RWPE1 (cell line): ENCODE measurements around the gene EDC3.
"Not testable (repeated sequence)": the region's sequence is repeated elsewhere in the genome, so short reads cannot be mapped to it uniquely, and the experiment has no call there.

Source experiments
- CTCF ChIA-PET: fragments of 350-600 bp; sonication (Branson Sonifier 250); formaldehyde crosslinking; extraction: SDS; loops from one replicate; lab custom pipeline; 2021; lab: Yijun Ruan, JAX
- POLR2A ChIA-PET: fragments of 400-600 bp; formaldehyde crosslinking; extraction: SDS; loops from one replicate; lab custom pipeline; 2020; ENCODE audit warnings: antibody characterized with exemption; ENCODE audit not compliant: low non-redundant PET; lab: Yijun Ruan, JAX
- DNase-seq: peaks from one replicate; pipeline ENCODE4 v3.0.0; 2012; ENCODE audit warnings: low spot score
- H3K27ac ChIP-seq: fragments of 450-650 bp; 2 replicates; pipeline ENCODE4 v1.5.1; 2017
- TF ChIP-seq, protein P1 (sequence below): fragments of 450-650 bp; conservative IDR thresholded peaks from 2 replicates; pipeline ENCODE4 v1.5.1; 2017; ENCODE audit warnings: low read depth, mild to moderate bottlenecking

The EDC3 gene

DNA sequence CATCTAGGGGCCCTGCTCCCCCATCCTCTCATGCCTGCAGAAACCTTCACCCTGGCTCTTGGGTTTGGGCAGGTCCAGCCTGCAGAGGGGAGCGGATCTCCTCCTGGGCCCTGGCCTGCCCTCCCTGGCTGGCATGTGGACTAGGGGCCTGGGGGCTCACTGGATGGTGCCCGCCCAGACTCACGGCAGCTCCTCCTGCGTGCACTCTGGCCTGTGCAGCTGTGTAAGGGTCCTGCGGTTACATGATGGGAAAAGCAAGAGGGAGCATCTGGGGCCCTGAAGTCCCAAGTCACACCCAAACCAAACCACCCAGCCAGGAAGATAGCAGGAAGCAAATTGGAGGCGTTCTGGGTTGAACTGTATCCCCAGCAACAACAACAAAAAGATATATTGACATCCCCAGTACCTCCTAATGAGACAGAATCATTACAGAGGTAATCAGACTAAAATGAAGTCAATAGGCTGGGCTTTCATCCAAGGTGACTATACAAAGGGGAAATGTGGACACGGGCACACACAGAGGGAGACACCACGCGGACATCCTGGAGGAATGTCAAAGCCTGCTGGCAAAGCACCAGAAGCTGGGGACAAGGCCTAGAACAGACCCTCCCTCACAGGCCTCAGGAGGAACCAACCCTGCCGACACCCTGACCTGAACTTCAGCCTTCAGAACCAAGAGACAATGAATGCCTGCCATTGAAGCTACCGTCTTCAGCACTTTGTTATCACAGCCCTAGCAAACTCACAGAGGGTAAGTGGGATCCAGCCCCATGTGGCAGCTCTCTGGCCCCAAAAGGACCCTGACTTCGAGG lies 90.6 kb downstream of the EDC3 start:
- no peak overlapping the region; the same call in 1 of the 2 replicates for H3K27ac ChIP-seq
- TF ChIP-seq, protein P1, sequence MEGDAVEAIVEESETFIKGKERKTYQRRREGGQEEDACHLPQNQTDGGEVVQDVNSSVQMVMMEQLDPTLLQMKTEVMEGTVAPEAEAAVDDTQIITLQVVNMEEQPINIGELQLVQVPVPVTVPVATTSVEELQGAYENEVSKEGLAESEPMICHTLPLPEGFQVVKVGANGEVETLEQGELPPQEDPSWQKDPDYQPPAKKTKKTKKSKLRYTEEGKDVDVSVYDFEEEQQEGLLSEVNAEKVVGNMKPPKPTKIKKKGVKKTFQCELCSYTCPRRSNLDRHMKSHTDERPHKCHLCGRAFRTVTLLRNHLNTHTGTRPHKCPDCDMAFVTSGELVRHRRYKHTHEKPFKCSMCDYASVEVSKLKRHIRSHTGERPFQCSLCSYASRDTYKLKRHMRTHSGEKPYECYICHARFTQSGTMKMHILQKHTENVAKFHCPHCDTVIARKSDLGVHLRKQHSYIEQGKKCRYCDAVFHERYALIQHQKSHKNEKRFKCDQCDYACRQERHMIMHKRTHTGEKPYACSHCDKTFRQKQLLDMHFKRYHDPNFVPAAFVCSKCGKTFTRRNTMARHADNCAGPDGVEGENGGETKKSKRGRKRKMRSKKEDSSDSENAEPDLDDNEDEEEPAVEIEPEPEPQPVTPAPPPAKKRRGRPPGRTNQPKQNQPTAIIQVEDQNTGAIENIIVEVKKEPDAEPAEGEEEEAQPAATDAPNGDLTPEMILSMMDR, result no peak
- no peak for DNase-seq
- ChIA-PET POLR2A (no interaction called here), CTCF (no interaction called here)

DNA sequence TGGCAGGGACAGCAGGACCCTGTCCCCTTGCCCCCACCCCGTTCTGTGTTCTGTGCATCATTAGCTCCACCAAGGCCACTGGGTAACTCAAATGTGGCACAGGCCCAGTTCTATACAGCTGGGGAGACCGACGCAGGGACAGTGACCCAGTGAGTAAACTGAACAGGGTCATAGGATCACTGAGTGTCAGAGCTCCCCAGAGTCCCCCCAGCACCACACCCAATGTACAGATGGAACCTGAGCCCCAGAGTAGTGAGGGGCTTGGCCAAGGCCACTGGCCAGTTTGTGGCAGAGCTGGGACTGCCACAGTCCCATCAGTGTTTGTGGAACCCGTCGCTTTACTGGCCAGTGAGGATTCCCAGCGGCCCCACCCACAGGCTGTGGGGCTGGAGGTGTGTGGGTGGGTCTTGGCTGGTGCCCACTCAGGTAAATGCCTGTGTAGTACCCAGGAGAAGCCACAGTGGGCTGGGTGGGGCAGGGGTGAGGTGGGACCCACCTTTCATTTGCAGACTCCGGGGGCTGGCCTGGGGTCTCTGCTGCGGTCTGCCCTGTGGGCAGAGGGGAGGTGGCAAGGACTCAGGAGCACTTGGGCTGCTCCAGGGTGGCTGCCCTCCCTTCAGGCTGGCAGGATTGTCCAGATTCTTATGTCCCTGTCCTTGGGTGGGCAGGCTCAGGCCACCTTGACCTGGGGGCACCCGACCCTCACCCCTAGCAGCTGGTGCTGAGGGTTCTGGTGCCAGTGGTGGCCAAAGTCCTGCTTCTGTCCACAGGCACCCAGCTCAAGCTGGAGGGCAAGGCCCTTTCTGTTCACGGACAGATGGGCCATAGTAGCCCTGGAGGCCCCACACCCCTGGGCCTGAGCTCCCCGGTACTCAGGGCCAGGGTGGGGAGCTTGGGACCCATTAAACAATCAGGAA lies 91.8 kb downstream of the EDC3 start:
- no peak for DNase-seq
- ChIA-PET CTCF (interaction anchor here (0.6 kb wide), 2 partner anchors 165 to 237 kb away, joined by 3 to 4 read pairs; no protein-coding TSS in a partner anchor), POLR2A (interaction anchor here (1.1 kb wide), 1 partner anchor 13 kb away, joined by 4 read pairs; no protein-coding TSS in a partner anchor)
- no peak overlapping the region for H3K27ac ChIP-seq
- TF ChIP-seq, protein P1, result no peak

DNA sequence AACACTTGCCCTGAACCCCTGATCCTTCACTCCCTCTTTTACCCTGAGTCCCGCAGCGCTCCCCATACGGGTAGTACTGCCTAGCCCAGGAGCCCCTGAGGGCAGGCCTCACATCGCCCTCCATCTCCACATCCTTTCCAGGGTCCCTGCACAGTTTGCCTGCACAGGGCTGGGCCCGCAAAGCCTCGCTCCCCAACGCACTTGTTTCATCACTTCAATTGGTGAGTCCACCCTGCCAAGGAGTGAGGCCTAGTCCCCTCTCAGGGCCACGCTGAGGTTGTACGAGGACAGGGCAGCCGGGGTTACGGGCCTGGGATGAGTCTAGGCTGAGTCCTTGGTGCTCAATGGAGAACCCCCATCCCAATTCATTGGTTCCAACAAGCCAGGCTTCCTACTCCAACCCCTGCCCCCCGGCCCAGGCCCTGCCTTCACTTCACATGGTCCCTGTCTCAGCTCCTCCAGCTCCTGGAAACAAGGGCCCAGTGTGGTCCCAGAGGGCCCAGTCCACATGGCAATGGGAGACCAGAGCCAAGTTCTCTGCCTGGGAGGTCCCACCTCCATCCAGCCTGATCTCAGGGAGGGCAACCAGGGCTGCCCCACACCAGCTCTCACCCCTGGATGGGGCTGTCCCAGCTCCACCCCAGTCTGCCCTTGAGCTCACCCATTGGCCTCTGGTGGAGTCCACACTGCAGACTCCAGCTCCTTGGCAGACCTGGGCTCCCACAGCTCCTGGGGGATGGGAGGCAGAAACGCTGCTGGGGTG lies 92.6 kb downstream of the EDC3 start:
- ChIA-PET CTCF (interaction anchor here (0.6 kb wide), 1 partner anchor 236 kb away, joined by 3 read pairs; no protein-coding TSS in a partner anchor), POLR2A (interaction anchor here (1.1 kb wide), 1 partner anchor 14 kb away, joined by 4 read pairs; no protein-coding TSS in a partner anchor)
- peak overlapping the region; percentile 14; the same call in 1 of the 2 replicates for H3K27ac ChIP-seq
- DNase-seq, result no peak
- TF ChIP-seq, protein P1, result no peak

DNA sequence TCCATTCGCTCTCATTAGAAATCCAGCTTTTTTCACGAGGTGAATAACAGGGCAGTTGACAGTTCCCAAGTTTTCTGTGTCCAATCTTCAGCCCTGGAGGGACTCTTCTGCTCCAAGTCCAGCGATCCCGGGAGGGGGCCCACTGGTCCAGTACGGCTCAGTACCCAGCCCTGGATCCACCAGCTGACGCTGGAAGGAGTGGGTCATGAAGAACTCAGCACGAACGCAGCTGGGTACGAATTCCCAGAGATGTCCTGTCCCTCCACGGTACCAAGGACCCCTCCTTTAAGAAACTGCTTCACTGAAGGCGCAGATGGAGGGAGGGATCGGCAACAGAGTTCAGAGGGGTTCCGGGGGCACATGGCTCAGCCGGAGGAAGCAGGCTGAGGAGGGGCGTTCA lies 96.7 kb downstream of the EDC3 start:
- TF ChIP-seq, protein P1, result no peak
- DNase-seq, result no peak
- ChIA-PET POLR2A (interaction anchor here (1.2 to 1.8 kb wide), 2 partner anchors 11 to 14 kb away, joined by 4 to 21 read pairs; no protein-coding TSS in a partner anchor), CTCF (interaction anchor here (0.5 to 1.2 kb wide), 4 partner anchors 17 to 158 kb away, joined by 3 to 5 read pairs (median 4); no protein-coding TSS in a partner anchor)
- H3K27ac ChIP-seq, result peak overlapping the region; percentile 84

DNA sequence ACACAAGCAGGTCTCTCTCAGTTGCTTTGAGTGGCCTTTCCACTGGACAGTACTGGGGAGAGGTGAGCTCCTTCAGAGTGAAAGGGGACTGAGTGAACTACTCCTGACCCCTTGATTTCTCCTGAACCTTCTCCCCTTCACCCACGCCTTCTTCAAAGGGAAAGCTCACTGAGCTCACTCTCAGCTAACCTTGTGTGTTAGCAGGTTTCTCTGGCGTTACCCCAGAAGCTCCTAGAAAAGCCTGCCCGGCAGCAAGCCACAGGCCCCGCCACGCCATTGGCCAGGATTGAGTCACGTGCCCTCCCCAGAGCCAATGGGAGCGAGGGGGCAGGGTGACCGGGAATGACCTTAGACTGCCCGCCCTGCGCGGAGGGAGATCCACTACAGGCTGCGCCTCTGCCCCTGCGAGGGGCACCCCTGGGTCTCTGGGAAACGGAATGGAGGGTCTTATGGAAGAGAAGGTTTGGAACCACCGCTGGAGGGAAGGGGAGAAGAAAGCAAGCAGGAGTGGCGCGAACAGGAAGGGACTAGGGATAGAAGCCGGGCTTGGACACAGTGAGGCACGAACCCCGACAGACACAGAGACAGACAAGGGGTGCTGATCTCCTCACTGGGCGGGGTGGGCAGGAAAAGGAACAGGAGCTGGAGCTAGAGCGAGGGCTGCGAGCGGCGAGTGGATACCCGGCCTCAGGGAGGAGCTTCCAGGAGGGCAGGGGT lies 97.5 kb downstream of the EDC3 start:
- H3K27ac ChIP-seq, result peak overlapping the region; percentile 84
- DNase-seq, result peak; percentile 99
- POLR2A ChIA-PET, result interaction anchor here (0.5 to 1.8 kb wide), 3 partner anchors 10 to 137 kb away, joined by 3 to 21 read pairs (median 4); no protein-coding TSS in a partner anchor
- TF ChIP-seq, protein P1, result no peak
- CTCF ChIA-PET, result interaction anchor here (0.6 to 1.2 kb wide), 3 partner anchors 32 to 137 kb away, joined by 3 to 5 read pairs (median 4); partner anchors contain the start of gene UBL7

DNA sequence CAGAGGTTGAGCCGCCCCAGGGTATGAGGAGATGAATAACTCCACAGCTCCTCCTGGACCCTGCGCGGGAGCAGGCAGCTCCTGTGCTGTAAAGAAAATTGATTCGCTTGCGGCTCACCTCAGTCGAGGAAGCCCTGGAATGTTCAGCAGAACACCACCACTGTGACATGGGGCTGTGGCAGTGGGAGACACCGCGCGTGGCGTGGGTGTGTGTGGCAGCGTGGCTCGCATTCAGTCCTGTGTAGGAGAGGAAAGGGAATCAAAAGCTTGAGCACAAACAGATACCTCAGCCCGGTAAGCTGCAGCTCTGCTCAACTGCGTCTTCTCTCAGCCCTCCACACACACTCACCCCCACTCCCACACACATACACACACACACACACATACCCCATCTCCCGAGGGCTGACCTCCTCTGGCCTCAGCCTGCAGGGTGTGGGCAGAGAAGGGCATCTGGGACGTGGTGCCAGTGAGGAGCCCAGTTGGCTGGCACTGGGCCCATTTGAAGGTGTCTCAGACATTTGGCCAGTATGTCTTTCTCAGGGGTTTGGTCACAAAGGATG lies 98.6 kb downstream of the EDC3 start:
- H3K27ac ChIP-seq, result peak overlapping the region; percentile 84
- CTCF ChIA-PET, DNase-seq: not testable (repeated sequence)
- POLR2A ChIA-PET, result interaction anchor here (0.5 to 1.8 kb wide), 2 partner anchors 9 to 136 kb away, joined by 3 to 21 read pairs; no protein-coding TSS in a partner anchor

DNA sequence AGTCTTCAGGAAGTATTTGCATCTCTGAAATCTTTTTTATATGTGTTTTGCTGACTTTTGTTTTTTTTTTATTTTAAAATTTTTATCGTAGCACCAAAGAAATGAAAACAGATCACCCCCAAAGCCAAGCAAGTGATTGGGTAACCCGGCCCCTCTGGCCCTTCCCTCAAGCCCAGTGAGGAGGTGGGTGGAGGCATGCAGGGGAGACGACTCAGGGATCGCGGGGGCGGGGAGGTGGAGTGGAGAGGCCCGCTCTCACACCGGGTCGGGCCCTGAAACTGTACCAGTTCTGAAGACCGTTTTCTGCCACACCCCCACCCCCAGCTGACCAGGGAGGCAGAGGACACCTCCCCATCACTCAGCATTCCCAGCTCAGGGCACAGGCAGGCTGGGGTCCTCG lies 99.1 kb downstream of the EDC3 start:
- H3K27ac ChIP-seq, DNase-seq, CTCF ChIA-PET, POLR2A ChIA-PET: not testable (repeated sequence)
